ENCODE measurements around the gene STK32C.

Gene STK32C

GRCh38 chr10:132197271-132198067 is 110.3 kb downstream of the STK32C start:
- no peak for TF ChIP-seq CTCF (IDR thresholded peaks at IDR 0.05; ENCODE audit: extremely low read depth, insufficient read depth, missing control alignments)
- no peak for DNase-seq (ENCODE audit: low spot score)
- in situ Hi-C loops (cut with MboI; ENCODE audit: low pct_unique_long_range_greater_than_20kb, low sequenced_read_pairs, unreplicated experiment), result no loop called here

GRCh38 chr10:132196178-132197113 is 111.3 kb downstream of the STK32C start:
- no peak for TF ChIP-seq CTCF (IDR thresholded peaks at IDR 0.05; ENCODE audit: extremely low read depth, insufficient read depth, missing control alignments)
- DNase-seq (ENCODE audit: low spot score), result no peak
- in situ Hi-C loops (cut with MboI; ENCODE audit: low pct_unique_long_range_greater_than_20kb, low sequenced_read_pairs, unreplicated experiment), result no loop called here

- no peak for TF ChIP-seq CTCF (IDR thresholded peaks at IDR 0.05; ENCODE audit: extremely low read depth, insufficient read depth, missing control alignments)
- in situ Hi-C loops (cut with MboI; ENCODE audit: low pct_unique_long_range_greater_than_20kb, low sequenced_read_pairs, unreplicated experiment), result no loop called here
- no peak for DNase-seq (ENCODE audit: low spot score)
Observed at GRCh38 chr10:132195366-132196075, 112.2 kb downstream of the STK32C start.

- in situ Hi-C loops (cut with MboI; ENCODE audit: low pct_unique_long_range_greater_than_20kb, low sequenced_read_pairs, unreplicated experiment), result no loop called here
- TF ChIP-seq CTCF (IDR thresholded peaks at IDR 0.05; ENCODE audit: extremely low read depth, insufficient read depth, missing control alignments), result no peak
- DNase-seq (ENCODE audit: low spot score), result no peak
Observed at GRCh38 chr10:132194726-132195125, 113.0 kb downstream of the STK32C start.

GRCh38 chr10:132193907-132194552 is 113.7 kb downstream of the STK32C start:
- no peak for DNase-seq (ENCODE audit: low spot score)
- in situ Hi-C loops (cut with MboI; ENCODE audit: low pct_unique_long_range_greater_than_20kb, low sequenced_read_pairs, unreplicated experiment), result no loop called here
- no peak for TF ChIP-seq CTCF (IDR thresholded peaks at IDR 0.05; ENCODE audit: extremely low read depth, insufficient read depth, missing control alignments)

All from GM13977 (cell line).